ENCODE measurements around the gene PRRX2. TPM values are rescaled to one million over a fixed set of nuclear protein-coding genes. Genes with fewer than 3 reads are reported as not detected.
"Not testable (repeated sequence)": the region's sequence is repeated elsewhere in the genome, so short reads cannot be mapped to it uniquely, and the experiment has no call there.

PRRX2 gene
- total RNA-seq, 2 donors from 2014 or later, result 20.8 to 22.9 TPM

GRCh38 chr9:129648764-129649115 is 16.7 kb upstream of the PRRX2 start:
- intact Hi-C loops (cut with DNase I), result no loop called here
- DNase-seq (ENCODE audit: low spot score), result no peak

GRCh38 chr9:129649726-129650679 is 15.4 kb upstream of the PRRX2 start:
- intact Hi-C loops (cut with DNase I), result loop anchor here in 1 of 2 donors (5.0 kb wide), 1 partner anchor 37 kb away; no protein-coding TSS in a partner anchor
- DNase-seq (ENCODE audit: low spot score), result no peak

- intact Hi-C loops (cut with DNase I), result loop anchor here in 1 of 2 donors (5.0 kb wide), 1 partner anchor 37 kb away; no protein-coding TSS in a partner anchor
- DNase-seq (ENCODE audit: low spot score), result no peak
Observed at GRCh38 chr9:129650680-129651235, 14.7 kb upstream of the PRRX2 start.

GRCh38 chr9:129653823-129654553 is 11.5 kb upstream of the PRRX2 start:
- no peak for DNase-seq (ENCODE audit: low spot score)
- intact Hi-C loops (cut with DNase I), result loop anchor here in 1 of 2 donors (5.0 kb wide), 1 partner anchor 33 kb away; no protein-coding TSS in a partner anchor

GRCh38 chr9:129654554-129655040 is 10.8 kb upstream of the PRRX2 start:
- no peak for DNase-seq (ENCODE audit: low spot score)
- intact Hi-C loops (cut with DNase I), result loop anchor here in 1 of 2 donors (5.0 kb wide), 1 partner anchor 33 kb away; no protein-coding TSS in a partner anchor

GRCh38 chr9:129655154-129655553 is 10.3 kb upstream of the PRRX2 start:
- no peak for DNase-seq (ENCODE audit: low spot score)

GRCh38 chr9:129655696-129656095 is 9.8 kb upstream of the PRRX2 start:
- intact Hi-C loops (cut with DNase I), result no loop called here
- DNase-seq (ENCODE audit: low spot score), result no peak

More at GRCh38 chr9:129655154-129655553, 10.3 kb upstream of the PRRX2 start:
- intact Hi-C loops (cut with DNase I), result no loop called here

- DNase-seq (ENCODE audit: low spot score), result no peak
- intact Hi-C loops (cut with DNase I), result no loop called here
Observed at GRCh38 chr9:129656795-129657390, 8.6 kb upstream of the PRRX2 start.

GRCh38 chr9:129661029-129661428 is 4.4 kb upstream of the PRRX2 start:
- no peak for DNase-seq (ENCODE audit: low spot score)
- intact Hi-C loops (cut with DNase I), result loop anchor here in 1 of 2 donors (10.0 kb wide), 1 partner anchor 54 kb away; no protein-coding TSS in a partner anchor

- intact Hi-C loops (cut with DNase I), result loop anchor here in 1 of 2 donors (10.0 kb wide), 1 partner anchor 53 kb away; no protein-coding TSS in a partner anchor
Observed at GRCh38 chr9:129662239-129662638, 3.2 kb upstream of the PRRX2 start.

GRCh38 chr9:129664746-129665388 is 580 bp upstream of the PRRX2 start:
- intact Hi-C loops (cut with DNase I), result loop anchor here in 1 of 2 donors (10.0 kb wide), 1 partner anchor 50 kb away; no protein-coding TSS in a partner anchor
- DNase-seq (ENCODE audit: low spot score), result no peak

More at GRCh38 chr9:129662239-129662638, 3.2 kb upstream of the PRRX2 start:
- not testable (repeated sequence) for DNase-seq (ENCODE audit: low spot score)

GRCh38 chr9:129665814-129666520 is 520 bp downstream of the PRRX2 start:
- intact Hi-C loops (cut with DNase I), result loop anchor here in 1 of 2 donors (10.0 kb wide), 1 partner anchor 49 kb away; no protein-coding TSS in a partner anchor
- DNase-seq (ENCODE audit: low spot score), result no peak

- intact Hi-C loops (cut with DNase I), result loop anchor here in 1 of 2 donors (10.0 kb wide), 1 partner anchor 48 kb away; no protein-coding TSS in a partner anchor
- DNase-seq (ENCODE audit: low spot score), result no peak
Observed at GRCh38 chr9:129666575-129666974, 1.1 kb downstream of the PRRX2 start.

- DNase-seq (ENCODE audit: low spot score), result no peak
- intact Hi-C loops (cut with DNase I), result loop anchor here in 1 of 2 donors (10.0 kb wide), 1 partner anchor 47 kb away; no protein-coding TSS in a partner anchor
Observed at GRCh38 chr9:129667378-129667777, 1.9 kb downstream of the PRRX2 start.

- no peak for DNase-seq (ENCODE audit: low spot score)
- intact Hi-C loops (cut with DNase I), result loop anchor here in 1 of 2 donors (10.0 kb wide), 1 partner anchor 47 kb away; no protein-coding TSS in a partner anchor
Observed at GRCh38 chr9:129667850-129668249, 2.4 kb downstream of the PRRX2 start.

- DNase-seq (ENCODE audit: low spot score), result no peak
- intact Hi-C loops (cut with DNase I), result loop anchor here in 1 of 2 donors (10.0 kb wide), 1 partner anchor 46 kb away; no protein-coding TSS in a partner anchor
Observed at GRCh38 chr9:129669141-129669718, 3.8 kb downstream of the PRRX2 start.

GRCh38 chr9:129669946-129670345 is 4.5 kb downstream of the PRRX2 start:
- intact Hi-C loops (cut with DNase I), result loop anchor here in 1 of 2 donors (10.0 kb wide), 1 partner anchor 45 kb away; no protein-coding TSS in a partner anchor
- DNase-seq (ENCODE audit: low spot score), result no peak
